ENCODE measurements around the gene TMEM150B. TPM values are rescaled to one million over a fixed set of nuclear protein-coding genes. Genes with fewer than 3 reads are reported as not detected.

Gene TMEM150B
- total and polyA plus RNA-seq, 2 of the 13 experiments (the other 11 are each of a cell fraction or from before 2014, with no cell fraction given) = 1.3 to 1.8 TPM

- ATAC-seq (no peak), DNase-seq (ENCODE audit: low spot score) (peak; percentile 26), FAIRE-seq (no peak)
- H3K79me2 ChIP-seq (ENCODE audit: insufficient read depth, low read length) = no peaks in the 10 kb centered on the region
- no peaks in the 10 kb centered on the region for H4K20me1 ChIP-seq (ENCODE audit: insufficient read depth, low read length)
- POLR2A ChIA-PET = interaction anchor here (0.7 to 1.0 kb wide), 4 partner anchors 12 to 33 kb away, joined by 3 to 4 read pairs (median 3); partner anchors contain the start of gene KMT5C
- CTCF ChIA-PET (ENCODE audit: low intra/inter-chr PET ratio, low total read pairs) = no interaction called here
- peaks cover 74% of the 10 kb centered on the region for H3K4me1 ChIP-seq (ENCODE audit: insufficient read depth, low read length)
- 0 out of 2 replicates have a peak overlapping the region, but pooled peaks have one; percentile 8 for H3K9ac ChIP-seq (ENCODE audit: insufficient read depth, low read depth, low read length)
- no peaks in the 10 kb centered on the region for H3K9me3 ChIP-seq (ENCODE audit: low read length)
- no peak overlapping the region for H3K27ac ChIP-seq (ENCODE audit: extremely low read length, insufficient read depth, low read length)
- WGBS (ENCODE audit: low lambda C conversion rate) = 27% methylated on average over 15 of the region's 24 CpGs
- in situ Hi-C loops (cut with HindIII; ENCODE audit: extremely low pct_ligation_motif_present, low pct_unique_long_range_greater_than_20kb) (no loop called here), intact Hi-C loops (cut with micrococcal nuclease; ENCODE audit: unreplicated experiment) (no loop called here)
- no peak overlapping the region for H2AFZ ChIP-seq (ENCODE audit: low read length)
- no TSS peak for BruUV-seq (replicated peaks)
- no peaks in the 10 kb centered on the region for H3K36me3 ChIP-seq (replicated peaks in 1 of 2; ENCODE audit: control insufficient read depth in 1 of 2, insufficient read depth in 2 of 2, low read length in 2 of 2)
- peak overlapping the region; percentile 49; the same call in 1 of the 2 replicates for H3K4me2 ChIP-seq (ENCODE audit: low read depth, low read length)
- peaks cover 7 to 37% of the 10 kb centered on the region in 2 experiments; a peak in 4 of 5 replicates for H3K27me3 ChIP-seq (ENCODE audit: control insufficient read depth in 1 of 2, insufficient read depth in 2 of 2, low read length in 2 of 2)
- peak overlapping the region in 1 of 3 experiments; percentile 70; a peak in 2 of 6 replicates for H3K4me3 ChIP-seq (replicated peaks in 1 of 3; ENCODE audit: insufficient read depth in 1 of 3, low read depth in 2 of 3, low read length in 3 of 3)
- TF ChIP-seq CREB1 (IDR thresholded peaks at IDR 0.05) (peak; percentile 21; the same call in 1 of the 2 replicates), CREB1 (CRISPR knock-in tag; IDR thresholded peaks at IDR 0.05) (peak; percentile 26; the same call in 1 of the 2 replicates), RBAK (CRISPR knock-in tag; IDR thresholded peaks at IDR 0.05) (no peak), JUN (CRISPR knock-in tag; IDR thresholded peaks at IDR 0.05) (no peak), ETV5 (CRISPR knock-in tag; IDR thresholded peaks at IDR 0.05; ENCODE audit: borderline replicate concordance) (peak; percentile 80; the same call in 1 of the 2 replicates), ZNF138 (CRISPR knock-in tag; IDR thresholded peaks at IDR 0.05; ENCODE audit: low read depth) (no peak), HDAC1 (CRISPR knock-in tag; IDR thresholded peaks at IDR 0.05) (0 out of 2 replicates have a peak, but pooled peaks have one; percentile 19), FOSL2 (CRISPR knock-in tag; IDR thresholded peaks at IDR 0.05) (peak; percentile 90), KDM4B (CRISPR knock-in tag; IDR thresholded peaks at IDR 0.05) (no peak), SMC3 (IDR thresholded peaks at IDR 0.05; ENCODE audit: low read length) (no peak), HOXA7 (CRISPR knock-in tag; IDR thresholded peaks at IDR 0.05) (no peak), MZF1 (CRISPR knock-in tag; IDR thresholded peaks at IDR 0.05; ENCODE audit: borderline replicate concordance) (no peak), ZNF17 (CRISPR knock-in tag; IDR thresholded peaks at IDR 0.05) (no peak), MATR3 (CRISPR knock-in tag; IDR thresholded peaks at IDR 0.05) (no peak), ZNF878 (CRISPR knock-in tag; IDR thresholded peaks at IDR 0.05) (no peak), ZBTB7B (CRISPR knock-in tag; IDR thresholded peaks at IDR 0.05) (0 out of 2 replicates have a peak, but pooled peaks have one; percentile 54), RARA (CRISPR knock-in tag; IDR thresholded peaks at IDR 0.05) (peak; percentile 37; the same call in 1 of the 2 replicates), ZNF740 (CRISPR knock-in tag; IDR thresholded peaks at IDR 0.05) (no peak), SP5 (CRISPR knock-in tag; IDR thresholded peaks at IDR 0.05; ENCODE audit: borderline replicate concordance, low read depth) (peak; percentile 31; the same call in 1 of the 2 replicates)
- TF ChIP-seq, protein P1, sequence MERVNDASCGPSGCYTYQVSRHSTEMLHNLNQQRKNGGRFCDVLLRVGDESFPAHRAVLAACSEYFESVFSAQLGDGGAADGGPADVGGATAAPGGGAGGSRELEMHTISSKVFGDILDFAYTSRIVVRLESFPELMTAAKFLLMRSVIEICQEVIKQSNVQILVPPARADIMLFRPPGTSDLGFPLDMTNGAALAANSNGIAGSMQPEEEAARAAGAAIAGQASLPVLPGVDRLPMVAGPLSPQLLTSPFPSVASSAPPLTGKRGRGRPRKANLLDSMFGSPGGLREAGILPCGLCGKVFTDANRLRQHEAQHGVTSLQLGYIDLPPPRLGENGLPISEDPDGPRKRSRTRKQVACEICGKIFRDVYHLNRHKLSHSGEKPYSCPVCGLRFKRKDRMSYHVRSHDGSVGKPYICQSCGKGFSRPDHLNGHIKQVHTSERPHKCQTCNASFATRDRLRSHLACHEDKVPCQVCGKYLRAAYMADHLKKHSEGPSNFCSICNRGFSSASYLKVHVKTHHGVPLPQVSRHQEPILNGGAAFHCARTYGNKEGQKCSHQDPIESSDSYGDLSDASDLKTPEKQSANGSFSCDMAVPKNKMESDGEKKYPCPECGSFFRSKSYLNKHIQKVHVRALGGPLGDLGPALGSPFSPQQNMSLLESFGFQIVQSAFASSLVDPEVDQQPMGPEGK (CRISPR knock-in tag; IDR thresholded peaks at IDR 0.05) = peak; percentile 95
Measured at GRCh38 chr19:55372316-55373081, 47.4 kb upstream of the TMEM150B start.

Measured in HepG2 (cell line).